Measurements from ENCODE around the gene RRAD.

Gene RRAD

GRCh38 chr16:66908762-66909559 lies 16.4 kb downstream of the RRAD start:
- no peak for DNase-seq (ENCODE audit: low read depth in 1 of 2, low spot score in 1 of 2)

GRCh38 chr16:66908116-66908515 lies 17.2 kb downstream of the RRAD start:
- no peak for DNase-seq (ENCODE audit: low read depth in 1 of 2, low spot score in 1 of 2)
- Histone ChIP-seq H3K4me3 (replicated peaks; ENCODE audit: insufficient read depth, low read length) (no peak overlapping the region), H3K27ac (replicated peaks) (no peak overlapping the region), H3K27me3 (ENCODE audit: insufficient read depth, poor library complexity, severe bottlenecking) (no peaks in the 10 kb centered on the region)
- no peak for TF ChIP-seq CTCF (IDR thresholded peaks at IDR 0.05; ENCODE audit: insufficient read depth, low read length)
- TF ChIP-seq GABPA (IDR thresholded peaks at IDR 0.05; ENCODE audit: low read depth) = no peak
- TF ChIP-seq SPI1 (IDR thresholded peaks at IDR 0.05; ENCODE audit: borderline replicate concordance, low read depth) = no peak
- TF ChIP-seq REST (IDR thresholded peaks at IDR 0.05; ENCODE audit: insufficient replicate concordance, low read depth) = no peak
- no peak for TF ChIP-seq POLR2AphosphoS5 (IDR thresholded peaks at IDR 0.05; ENCODE audit: low read depth)

More at GRCh38 chr16:66908762-66909559, 16.4 kb downstream of the RRAD start:
- no peak for TF ChIP-seq CTCF (IDR thresholded peaks at IDR 0.05; ENCODE audit: insufficient read depth, low read length)
- no peak for TF ChIP-seq SPI1 (IDR thresholded peaks at IDR 0.05; ENCODE audit: borderline replicate concordance, low read depth)
- Histone ChIP-seq H3K4me3 (replicated peaks; ENCODE audit: insufficient read depth, low read length) (no peak overlapping the region), H3K27ac (replicated peaks) (no peak overlapping the region), H3K27me3 (ENCODE audit: insufficient read depth, poor library complexity, severe bottlenecking) (no peaks in the 10 kb centered on the region)

GRCh38 chr16:66906916-66907836 lies 18.2 kb downstream of the RRAD start:
- no peak for DNase-seq (ENCODE audit: low read depth in 1 of 2, low spot score in 1 of 2)
- no peak overlapping the region for H3K4me3 ChIP-seq (replicated peaks; ENCODE audit: insufficient read depth, low read length)
- H3K27me3 ChIP-seq (ENCODE audit: insufficient read depth, poor library complexity, severe bottlenecking) = no peaks in the 10 kb centered on the region
- no peak overlapping the region for H3K27ac ChIP-seq (replicated peaks)
- TF ChIP-seq POLR2AphosphoS5 (IDR thresholded peaks at IDR 0.05; ENCODE audit: low read depth) (no peak), REST (IDR thresholded peaks at IDR 0.05; ENCODE audit: insufficient replicate concordance, low read depth) (no peak), GABPA (IDR thresholded peaks at IDR 0.05; ENCODE audit: low read depth) (no peak), SPI1 (IDR thresholded peaks at IDR 0.05; ENCODE audit: borderline replicate concordance, low read depth) (no peak), CTCF (IDR thresholded peaks at IDR 0.05; ENCODE audit: insufficient read depth, low read length) (no peak)

Measured in HL-60 (cell line).